Hematopoietic multipotent progenitor cell treated with erythropoietin and hydrocortisone succinate and interleukin-3 and kit ligand, for 15 days (in vitro differentiated cells): Measurements from ENCODE around the gene RNF10.
"Not testable (repeated sequence)": the region's sequence is repeated elsewhere in the genome, so short reads cannot be mapped to it uniquely, and the experiment has no call there.

ENCODE experiments used
- DNase-seq: peaks from one replicate; pipeline ENCODE4 v3.0.0-alpha.2; 2015; ENCODE audit warnings: low spot score

RNF10 gene

GRCh38 chr12:120617193-120617592 lies 83.0 kb downstream of the RNF10 start:
- DNase-seq: not testable (repeated sequence)

- DNase-seq: not testable (repeated sequence)
Observed at GRCh38 chr12:120617767-120618166, 83.6 kb downstream of the RNF10 start.

GRCh38 chr12:120618954-120619615 lies 84.9 kb downstream of the RNF10 start:
- no peak for DNase-seq

GRCh38 chr12:120620624-120621023 lies 86.5 kb downstream of the RNF10 start:
- DNase-seq: no peak

- DNase-seq: peak; percentile 10
Observed at GRCh38 chr12:120625557-120626419, 91.6 kb downstream of the RNF10 start.
